Raji (cell line): Measurements from ENCODE around the gene CINP.

Experiments
- POLR2A ChIP-seq: IDR thresholded peaks from 2 replicates; pipeline ENCODE4 v1.6.1; 2011; ENCODE audit warnings: low read depth, low read length, control low read depth; ENCODE audit not compliant: insufficient read depth

The CINP gene

DNA sequence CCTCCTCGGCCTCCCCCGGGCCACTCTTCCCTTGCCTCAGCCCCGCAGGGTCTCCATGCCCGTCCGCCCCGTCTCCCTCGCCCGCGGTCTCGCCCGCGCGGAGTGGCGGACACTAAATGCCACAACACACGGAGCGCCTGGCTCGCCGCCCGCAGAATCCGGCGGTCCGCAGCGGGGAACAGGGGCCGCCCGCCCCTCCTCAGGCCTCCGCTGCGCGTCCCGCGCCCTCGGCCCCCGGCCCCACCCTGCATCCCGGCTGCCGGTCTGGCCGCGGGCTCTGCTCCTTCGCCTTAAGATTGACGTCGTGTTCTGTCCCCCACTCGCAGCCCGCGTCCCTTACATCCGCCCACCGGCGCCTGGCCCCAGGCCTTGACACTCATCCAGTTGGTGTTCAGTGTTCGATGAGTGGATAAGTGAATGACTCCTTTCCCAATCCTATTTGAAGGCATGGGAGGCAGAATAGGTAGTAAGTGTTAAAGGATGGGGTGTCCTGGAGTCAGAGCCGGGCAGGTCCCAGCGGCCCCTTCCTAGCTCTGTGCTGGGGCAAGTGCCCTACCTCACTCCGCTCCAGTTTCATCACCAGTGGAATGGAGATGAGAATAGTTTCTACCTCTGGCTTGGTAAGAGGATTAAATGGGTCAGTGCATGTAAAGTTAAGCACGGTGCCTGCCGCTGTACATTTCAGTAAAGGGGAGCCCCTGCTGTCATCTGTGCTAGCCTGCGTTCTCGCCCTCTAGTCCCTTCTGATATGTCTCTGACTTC lies 673 bp upstream of the CINP start:
- TF ChIP-seq POLR2A: no peak

DNA sequence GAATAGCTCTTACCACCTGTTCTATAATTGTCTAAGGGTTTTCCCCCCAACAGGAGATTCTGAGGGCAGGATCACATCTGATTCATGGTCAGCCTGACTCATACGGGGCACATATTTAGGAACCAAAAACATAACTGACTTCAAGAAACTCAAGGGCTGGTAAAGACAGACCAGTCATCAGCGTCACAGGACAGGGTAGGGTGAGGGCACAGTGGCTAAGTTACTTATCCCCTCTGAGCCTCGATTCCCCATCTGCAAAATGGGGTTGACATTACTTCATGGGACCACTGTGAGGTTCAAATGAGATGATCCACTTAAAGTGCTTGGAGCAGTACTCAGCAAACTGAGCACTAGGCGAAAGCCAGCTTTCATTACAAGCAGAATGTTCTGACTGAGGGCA lies 606 bp downstream of the CINP start:
- no peak for TF ChIP-seq POLR2A

DNA sequence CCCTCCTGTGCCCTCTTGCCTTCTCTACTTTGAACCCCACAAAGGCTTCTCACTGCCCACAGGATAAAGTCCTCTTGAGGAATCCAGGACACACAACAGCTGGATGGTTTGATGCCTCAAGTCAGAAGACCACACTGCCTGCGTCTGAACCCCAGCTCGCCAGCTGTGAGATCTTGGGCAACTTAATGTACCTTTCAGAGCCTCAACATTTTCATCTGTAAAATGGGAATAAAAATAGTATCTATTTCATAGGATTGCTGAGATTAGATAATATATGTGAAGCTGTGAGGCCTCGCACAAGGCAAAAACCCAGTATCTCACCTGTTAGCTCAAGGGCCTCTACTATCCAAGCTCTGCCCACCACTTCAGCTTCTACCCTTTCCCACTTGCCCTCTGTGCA lies 2.3 kb downstream of the CINP start:
- no peak for TF ChIP-seq POLR2A

DNA sequence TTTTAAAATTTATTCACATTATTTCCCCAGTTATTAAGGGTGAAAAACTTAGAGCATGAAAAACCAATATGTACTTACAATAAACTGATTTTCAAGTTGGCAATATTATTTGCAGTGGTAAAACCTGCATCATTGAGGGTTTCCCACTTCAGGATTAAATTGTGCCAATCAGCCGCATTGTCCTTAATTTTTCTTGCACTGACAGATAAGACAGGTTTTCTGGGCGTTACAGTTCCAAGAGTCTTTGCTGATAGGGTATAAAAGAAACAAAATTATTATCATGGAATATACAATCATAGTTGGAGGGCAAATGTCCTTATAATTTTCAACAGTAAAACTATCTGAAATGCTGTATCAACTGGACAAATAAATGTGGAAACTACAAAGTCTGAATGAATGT lies 3.3 kb downstream of the CINP start:
- no peak for TF ChIP-seq POLR2A

DNA sequence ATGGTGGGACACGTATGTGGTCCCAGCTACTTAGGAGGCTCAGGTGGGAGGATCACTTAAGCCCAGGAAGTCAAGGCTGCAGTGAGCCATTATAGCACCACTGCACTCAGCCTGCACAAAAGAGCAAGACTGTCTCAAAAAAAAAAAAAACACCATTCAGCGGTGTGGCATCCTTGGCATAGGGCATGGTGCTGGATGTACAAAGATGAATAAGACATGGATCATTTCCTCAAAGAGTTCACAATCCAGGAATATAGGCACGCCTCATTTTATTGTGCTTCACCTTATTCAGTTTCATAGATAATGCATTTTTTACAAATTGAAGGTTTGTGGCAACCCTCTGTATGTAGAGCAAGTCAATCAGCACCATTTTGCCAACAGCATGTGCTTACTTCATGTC lies 6.4 kb downstream of the CINP start:
- no peak for TF ChIP-seq POLR2A

DNA sequence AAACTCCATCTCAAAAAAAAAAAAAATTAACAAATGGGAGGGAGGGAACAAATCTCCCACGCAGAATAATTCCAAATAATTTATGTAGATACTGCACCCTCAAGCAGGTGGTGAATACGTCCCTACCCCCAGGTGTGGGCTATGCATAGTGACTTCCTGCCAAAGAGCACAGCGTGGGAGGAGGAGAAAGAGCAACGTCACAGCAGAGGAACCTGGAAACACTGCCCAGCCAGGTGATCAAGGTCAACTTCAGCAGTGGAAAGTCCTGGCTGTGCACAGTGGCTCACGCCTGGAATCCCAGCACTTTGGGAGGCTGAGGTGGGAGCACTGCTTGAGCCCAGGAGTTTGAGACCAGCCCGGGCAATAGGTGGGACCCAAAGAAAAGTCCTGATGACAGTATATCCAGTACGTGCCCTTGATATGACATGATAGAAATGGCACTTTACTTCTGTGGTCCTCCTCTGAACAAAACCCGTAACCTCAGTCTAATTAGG lies 9.5 kb downstream of the CINP start:
- no peak for TF ChIP-seq POLR2A

DNA sequence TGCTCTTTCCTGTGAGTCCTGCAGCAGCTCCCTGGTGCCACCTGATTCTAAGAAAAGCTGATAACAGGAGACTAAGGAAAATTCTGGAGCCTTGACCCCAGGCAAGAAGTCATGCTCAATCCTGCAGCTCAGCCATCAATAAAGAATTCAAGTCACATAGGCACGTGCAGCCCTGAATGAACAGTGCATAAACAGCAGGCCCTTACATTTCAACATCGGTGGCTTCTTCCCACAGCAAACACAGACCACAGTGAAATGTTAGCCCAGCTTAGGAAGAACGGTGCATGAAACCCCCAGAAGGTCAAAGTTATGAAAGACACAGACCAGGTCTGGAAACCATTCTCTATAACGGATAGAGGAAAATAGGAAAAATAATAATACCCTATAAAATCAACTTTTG lies 10.5 kb downstream of the CINP start:
- no peak for TF ChIP-seq POLR2A

DNA sequence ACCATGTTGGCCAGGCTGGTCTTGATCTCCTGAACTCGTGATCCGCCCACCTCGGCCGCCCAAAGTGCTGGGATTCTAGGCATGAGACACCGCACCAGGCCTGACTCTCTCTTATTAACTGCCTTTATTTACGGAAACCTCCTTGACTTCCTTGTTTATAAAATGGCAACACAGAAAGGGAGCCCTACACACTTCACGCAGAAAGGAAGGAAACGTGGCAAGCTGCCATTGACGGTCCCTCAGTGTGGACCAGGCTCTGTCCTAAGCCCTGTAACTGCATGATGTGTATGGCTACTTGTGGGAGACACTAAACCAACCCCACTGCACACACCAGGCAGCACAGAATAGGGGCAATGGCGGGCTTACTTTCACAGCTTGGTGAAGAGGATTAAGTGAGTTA lies 11.7 kb downstream of the CINP start:
- TF ChIP-seq POLR2A: no peak

DNA sequence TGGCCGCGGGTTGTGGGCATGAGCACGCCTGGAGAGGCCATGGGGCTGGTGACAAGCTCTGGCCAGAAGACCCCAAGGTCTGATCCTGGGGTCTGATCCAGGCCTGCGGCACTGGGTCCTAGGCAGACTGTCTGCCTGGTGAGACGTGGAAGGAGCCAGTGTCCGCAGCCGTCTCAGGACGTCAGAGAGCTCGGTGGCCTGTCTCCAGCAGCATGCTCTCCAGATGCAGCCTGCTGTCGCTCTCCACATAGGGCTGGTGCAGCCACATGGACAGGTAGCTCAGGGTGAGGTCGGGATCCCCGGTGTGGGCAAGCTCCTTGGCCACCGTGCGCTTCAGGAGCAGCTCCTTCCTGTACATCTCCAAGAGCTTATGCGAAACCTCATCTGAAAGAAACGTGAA lies 14.3 kb downstream of the CINP start:
- TF ChIP-seq POLR2A: no peak

DNA sequence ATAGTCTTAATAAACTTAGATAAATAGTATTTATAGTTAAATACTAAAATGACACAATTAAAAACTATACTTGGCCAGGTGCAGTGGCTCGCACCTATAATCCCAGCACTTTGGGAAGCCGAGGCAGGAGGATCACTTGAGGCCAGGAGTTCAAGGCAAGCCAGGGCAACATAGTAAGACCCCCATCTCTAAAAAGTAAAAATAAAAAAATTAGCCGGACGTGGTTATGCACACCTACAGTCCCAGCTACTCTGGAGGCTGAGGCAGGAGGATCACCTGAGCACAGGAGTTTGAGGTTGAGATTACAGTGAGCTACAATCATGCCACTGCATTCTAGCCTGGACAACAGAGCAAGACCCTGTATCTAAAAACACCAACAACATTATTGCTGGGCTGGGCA lies 16.0 kb downstream of the CINP start:
- TF ChIP-seq POLR2A: no peak

DNA sequence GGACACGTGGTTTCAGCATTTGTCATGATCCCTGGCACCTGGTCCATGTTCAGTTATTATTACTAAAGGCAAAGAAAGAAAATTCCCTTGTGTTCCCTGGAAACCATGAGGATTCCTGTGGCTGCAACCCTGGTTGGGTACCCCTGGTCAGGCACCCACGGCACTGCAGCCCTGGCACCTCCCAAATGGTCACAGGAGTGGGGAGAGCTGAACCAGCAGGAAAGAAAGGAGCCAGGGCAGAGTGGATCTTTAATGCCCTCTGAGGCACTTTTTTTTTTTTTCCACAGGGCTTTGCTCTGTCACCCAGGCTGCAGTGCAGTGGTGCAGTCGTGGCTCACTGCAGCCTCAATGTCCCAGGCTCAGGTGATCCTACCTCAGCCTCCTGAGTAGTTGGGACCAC lies 17.5 kb downstream of the CINP start:
- no peak for TF ChIP-seq POLR2A

DNA sequence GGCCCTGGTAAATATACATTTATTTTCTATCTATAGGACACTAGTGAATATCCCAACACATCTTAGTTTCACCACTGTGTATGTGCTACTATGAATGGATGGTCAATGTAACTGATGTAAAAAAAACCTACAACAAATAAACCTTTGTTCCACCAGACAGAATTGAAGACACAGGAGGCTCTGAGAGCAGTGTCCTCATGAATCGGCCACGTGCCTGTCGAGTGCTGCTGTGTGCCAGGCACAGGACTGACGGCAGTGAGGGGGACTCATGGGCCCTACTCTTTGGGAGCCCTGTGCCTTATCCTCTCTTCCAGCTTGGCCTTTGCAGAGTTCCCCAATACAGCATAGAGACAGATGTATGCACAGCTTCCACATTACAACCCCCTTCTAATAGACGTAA lies 18.2 kb downstream of the CINP start:
- no peak for TF ChIP-seq POLR2A

DNA sequence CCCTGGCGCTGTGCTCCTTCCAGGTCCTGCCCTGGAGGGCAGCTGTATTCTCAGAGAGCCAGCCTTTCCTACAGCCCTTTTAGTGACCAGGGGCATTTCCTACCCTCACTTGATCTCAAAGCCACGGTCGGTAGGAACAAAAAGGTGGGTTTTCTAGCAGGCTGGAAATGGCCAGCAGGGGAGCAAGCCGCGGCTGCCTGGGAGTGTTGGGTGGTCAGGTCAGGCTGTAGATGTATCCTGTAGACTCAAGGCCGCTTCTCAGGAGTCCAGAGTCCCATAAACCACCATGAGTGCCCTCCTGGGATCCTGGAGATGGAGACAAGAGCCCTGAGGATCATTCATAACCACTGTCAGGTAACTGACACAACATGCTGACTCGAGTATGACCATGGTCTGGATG lies 18.6 kb downstream of the CINP start:
- no peak for TF ChIP-seq POLR2A

DNA sequence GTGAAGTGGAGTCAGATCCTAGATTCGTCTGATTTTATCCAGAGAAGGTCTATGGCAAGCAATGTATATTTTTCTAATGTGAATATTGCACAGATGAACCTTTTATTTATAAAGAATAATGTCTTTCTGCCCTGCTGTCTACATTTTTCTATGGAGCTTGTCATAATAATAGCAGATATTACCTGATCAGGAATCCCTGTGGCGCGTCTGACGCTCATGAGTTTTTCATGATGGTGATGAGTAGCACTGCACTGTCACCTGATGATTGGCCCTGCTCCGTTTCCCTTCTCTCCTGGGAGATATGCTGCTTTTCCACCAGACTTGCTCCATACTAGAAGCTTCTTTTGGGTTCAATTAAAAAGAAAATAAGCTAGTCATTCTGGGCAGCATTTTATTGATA lies 20.5 kb downstream of the CINP start:
- TF ChIP-seq POLR2A: no peak

DNA sequence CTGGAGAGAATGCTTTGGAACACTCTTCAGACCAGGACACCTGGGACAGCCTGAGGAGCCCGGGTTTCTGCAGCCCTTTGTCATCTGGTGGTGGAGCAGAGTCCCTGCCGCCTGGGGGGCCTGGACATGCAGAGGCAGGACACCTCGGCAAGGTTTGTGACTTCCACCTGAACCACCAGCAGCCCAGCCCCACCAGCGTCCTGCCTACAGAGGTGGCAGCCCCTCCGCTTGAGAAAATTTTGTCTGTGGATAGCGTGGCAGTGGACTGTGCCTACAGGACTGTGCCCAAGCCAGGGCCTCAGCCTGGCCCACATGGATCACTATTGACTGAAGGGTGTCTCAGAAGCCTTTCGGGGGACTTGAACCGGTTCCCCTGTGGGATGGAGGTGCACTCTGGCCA lies 21.1 kb downstream of the CINP start:
- no peak for TF ChIP-seq POLR2A

DNA sequence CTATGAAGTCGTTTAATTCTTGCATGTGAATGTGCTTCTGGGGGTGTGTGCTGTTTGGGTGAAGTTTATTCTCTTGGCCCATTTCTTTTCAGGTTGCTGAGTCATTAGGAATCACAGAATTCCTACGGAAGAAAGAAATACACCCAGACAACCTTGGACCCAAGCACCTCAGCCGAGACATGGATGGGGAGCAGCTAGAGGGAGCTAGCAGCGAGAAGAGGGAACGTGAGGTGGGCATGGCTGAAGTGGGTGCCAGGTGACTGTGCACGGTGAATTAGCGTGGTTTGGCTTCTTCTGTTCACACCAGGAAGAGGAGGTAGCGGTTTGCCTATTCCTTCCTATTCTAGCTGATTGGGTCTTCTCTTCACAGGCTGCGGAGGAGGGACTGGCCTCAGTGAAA lies 24.0 kb downstream of the CINP start:
- TF ChIP-seq POLR2A: no peak

DNA sequence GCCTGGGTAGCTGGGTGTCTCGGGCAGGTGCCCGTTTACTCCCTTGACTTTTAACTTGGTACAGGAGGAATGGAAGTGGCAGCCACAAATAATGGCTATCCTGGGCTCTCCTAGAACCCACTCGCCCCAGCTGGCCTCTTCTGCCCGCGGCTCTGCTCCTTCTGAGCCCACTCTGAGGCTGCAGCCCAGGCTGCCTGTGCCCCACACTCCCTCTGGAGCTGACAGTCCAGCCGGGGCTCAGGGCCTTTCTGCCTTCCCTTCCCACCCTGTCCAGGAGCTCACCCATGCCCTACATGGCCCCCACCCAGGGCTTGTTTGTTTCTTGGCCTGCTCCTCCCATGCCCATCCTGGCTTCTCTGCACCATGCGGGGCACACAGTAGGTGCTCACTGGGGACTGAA lies 27.5 kb downstream of the CINP start:
- TF ChIP-seq POLR2A: no peak
